D721Med (cell line): ENCODE results near the gene PDPK1.
A peak's percentile ranks its signal among the peaks of the same experiment; 100 is the strongest.
"Not testable (repeated sequence)": the region's sequence is repeated elsewhere in the genome, so short reads cannot be mapped to it uniquely, and the experiment has no call there.

Source experiments
- DNase-seq: peaks from one replicate; pipeline ENCODE4 v3.0.0; 2011; ENCODE audit warnings: low spot score; ENCODE audit not compliant: insufficient read length
- FAIRE-seq: peaks from 2 replicates; lab custom pipeline; 2011; peaks lifted over from hg19 to GRCh38; lab: Jason Lieb, UNC
- CTCF ChIP-seq: IDR thresholded peaks from 2 replicates; pipeline ENCODE4 v1.5.1; 2012; ENCODE audit warnings: mild to moderate bottlenecking, control low read depth; ENCODE audit not compliant: insufficient read depth; ENCODE audit errors: missing control alignments

The PDPK1 gene

DNA sequence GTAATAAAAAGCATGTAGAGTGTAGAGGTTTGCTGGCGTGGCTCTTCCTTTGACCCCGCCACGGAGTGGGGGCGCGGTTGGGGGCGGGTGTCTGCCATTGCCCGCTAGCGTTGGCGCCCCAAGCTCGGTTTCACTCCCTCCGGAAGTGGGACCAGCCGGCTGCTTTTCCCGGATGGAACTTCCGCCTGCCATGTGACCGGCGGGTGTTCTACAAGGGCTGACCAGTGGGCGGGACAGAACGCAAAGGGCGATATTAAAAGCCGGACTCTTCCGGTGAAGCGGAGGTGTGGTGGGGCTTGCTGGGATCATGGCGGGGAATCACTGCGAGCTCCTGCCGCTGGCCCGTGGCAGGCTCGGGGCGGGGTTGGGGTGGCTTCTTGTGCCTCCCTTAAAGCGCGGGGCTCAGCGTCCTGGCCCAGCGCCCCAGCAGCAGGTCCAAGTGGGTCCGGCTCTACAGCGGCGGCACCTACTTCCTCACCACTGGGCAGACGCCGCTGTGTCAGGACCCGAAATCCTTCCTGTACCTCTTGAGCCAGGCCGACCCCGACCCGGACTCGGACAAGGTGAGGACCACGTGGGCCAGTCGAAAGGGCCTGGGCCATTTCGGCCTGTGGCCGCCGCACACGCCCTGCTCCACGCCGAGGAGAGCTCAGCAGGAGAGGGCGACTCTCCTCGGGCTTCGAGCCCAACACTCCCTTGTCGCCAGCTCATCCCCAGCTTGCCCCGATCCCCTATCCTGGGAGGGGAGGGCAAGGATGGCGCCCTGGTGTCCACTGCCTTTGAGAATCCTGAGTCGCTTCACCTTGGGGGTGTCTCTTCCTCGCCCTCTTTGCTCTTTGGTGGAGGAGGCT, 65.6 kb downstream of the PDPK1 start:
- no peak for TF ChIP-seq CTCF
- no peak for FAIRE-seq
- peak; percentile 97 for DNase-seq

DNA sequence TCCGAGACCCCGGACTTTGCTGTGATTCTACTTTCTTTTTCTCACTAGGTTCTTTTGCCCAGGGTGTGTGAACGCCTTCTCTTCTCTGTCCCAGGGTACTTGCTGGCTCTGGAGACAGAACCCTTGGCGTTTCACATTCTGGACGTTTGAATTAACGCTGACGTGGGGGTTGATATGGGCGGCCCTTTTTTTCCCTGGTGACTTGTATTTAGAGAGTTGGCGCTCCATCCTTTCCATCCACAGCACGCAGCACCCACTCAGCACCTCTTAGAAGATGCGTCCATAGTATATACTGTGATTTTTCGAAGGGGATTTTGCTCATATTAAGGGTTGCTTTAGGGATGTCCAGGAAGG, 66.2 kb downstream of the PDPK1 start:
- DNase-seq, FAIRE-seq: not testable (repeated sequence)

- not testable (repeated sequence) for FAIRE-seq, DNase-seq
Measured at GRCh38 chr16:2606820-2607219, 69.0 kb downstream of the PDPK1 start.

- FAIRE-seq, DNase-seq: not testable (repeated sequence)
Measured at GRCh38 chr16:2609345-2609744, 71.5 kb downstream of the PDPK1 start.

DNA sequence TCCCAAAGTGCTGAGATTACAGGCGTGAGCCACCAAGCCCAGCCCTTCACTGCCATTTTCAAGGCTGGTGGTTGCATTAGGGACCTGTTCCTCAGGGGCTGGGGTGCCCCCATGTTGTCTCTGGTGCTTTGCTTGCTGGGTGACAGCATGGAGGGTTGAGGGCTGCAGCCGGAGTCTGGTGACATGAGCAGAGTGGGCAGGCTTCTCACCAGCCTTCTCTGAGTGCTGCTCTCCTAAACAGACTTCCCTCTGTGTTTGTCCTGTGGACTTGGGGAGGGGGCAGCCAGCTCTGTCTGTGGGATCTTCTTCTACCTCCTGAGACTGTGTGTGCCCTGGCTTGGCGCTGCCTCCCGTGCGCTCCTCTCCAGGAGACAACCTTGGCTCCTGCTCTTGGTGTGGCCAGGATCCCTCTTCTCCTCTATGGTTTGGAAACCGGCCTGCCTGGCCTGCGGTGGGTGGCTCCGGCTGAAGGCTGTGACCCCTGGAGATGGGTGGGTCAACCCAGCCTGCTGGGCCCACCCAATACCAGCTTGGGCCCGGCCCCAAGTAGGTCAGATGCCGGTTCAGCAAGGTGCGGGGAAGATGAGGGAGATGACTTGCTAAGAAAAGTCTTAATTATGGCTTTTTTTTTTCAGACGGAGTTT, 72.1 kb downstream of the PDPK1 start:
- TF ChIP-seq CTCF: no peak
- DNase-seq: no peak
- no peak for FAIRE-seq

DNA sequence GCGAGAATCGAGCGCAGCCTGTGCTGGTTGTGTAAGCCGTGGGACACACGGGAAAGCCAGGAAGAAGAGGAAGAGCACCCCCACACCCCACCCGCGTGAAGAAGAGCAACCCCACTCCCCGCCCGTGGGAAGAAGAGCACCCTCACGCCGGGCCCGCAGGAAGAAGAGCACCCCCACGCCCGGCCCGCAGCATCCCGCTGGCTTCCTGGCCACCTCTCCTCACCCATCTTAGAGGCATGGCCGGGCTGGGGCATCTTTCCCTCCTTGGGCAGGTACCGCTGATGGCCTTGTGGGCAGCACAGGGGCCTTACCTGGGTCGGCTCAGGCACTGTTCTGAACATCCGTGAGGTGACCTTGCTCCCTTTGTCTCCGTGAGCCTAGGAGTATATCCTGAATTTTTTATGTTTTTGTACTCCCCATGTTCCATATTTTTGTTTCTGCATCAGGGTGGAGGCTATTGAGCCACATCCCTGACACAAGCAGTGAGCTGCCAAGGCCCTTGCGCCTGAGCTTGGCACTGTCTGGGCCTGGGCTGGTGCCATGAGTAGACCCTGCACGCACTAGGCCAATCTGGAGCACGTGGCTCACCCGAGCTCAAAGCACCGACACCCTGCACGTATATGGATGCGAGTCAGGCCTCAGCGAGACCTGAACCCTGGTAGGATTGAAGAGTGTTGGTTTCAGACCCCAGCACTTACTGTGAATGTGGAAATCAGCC, 73.1 kb downstream of the PDPK1 start:
- DNase-seq (no peak), FAIRE-seq (no peak)
- no peak for TF ChIP-seq CTCF

- no peak for TF ChIP-seq CTCF
- DNase-seq: no peak
- no peak for FAIRE-seq
Measured at GRCh38 chr16:2611499-2611862, 73.7 kb downstream of the PDPK1 start.

DNA sequence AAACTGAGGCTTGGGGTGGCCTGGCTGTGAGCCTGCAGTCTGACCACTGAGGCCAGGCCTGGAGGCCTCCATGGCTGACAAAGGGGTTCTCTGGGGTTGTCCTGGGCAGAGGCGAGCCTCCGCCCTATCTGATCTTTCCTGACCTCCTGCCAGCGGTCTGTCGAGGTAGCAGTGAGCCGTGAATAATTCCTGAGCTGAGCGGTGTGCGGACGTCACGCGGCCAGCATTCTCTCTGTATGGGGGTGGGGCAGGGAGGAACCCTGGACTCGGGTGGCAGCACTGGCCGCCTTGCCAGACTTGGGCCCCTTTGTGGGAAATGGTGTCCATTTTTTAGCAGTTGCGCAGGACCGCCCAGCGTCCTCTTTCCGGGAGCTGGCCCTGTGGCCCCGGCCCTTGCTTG, 74.1 kb downstream of the PDPK1 start:
- not testable (repeated sequence) for FAIRE-seq

DNA sequence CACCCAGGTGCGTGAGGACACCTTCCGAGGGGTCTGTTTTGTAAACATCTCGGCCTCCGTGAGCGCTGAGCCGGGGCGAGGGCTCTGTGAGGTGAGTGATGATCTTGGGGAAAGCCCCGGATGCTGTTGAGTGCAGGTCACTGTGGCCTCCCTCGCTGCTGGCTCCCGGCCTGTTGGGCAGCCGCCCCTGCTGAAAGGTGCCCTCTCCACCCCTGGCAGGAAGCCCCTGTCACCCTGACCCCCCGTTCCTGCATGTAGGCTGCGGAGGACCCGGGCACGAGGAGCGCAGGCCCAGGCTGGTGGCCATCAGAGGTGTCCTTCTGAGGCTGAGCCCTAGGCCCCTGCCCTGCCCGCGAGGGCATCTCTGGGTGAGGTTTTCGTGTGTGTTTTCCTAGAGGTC, 75.4 kb downstream of the PDPK1 start:
- not testable (repeated sequence) for FAIRE-seq, DNase-seq

More for the DNA sequence above, 74.1 kb downstream of the PDPK1 start:
- not testable (repeated sequence) for DNase-seq
